Thyroid gland (tissue), 4 donors: ENCODE results near the gene CAST.

Experiments used
- POLR2A ChIP-seq, 2 donors: fragments of 450-650 bp; IDR thresholded peaks; one replicate each; pipeline ENCODE4 v1.6.1; 2017; ENCODE audit warnings: antibody characterized with exemption in 2 of 2, mild to moderate bottlenecking in 2 of 2, moderate library complexity in 1 of 2
- TF ChIP-seq, protein P1 (sequence below), 6 experiments: fragments of 200-600 bp in 3 of 6; fragments of 450-650 bp in 3 of 6; sonication (generic) in 3 of 6; IDR thresholded peaks; one replicate each; pipeline ENCODE4 v1.5.1; 2016 to 2019; ENCODE audit warnings: antibody characterized with exemption in 6 of 6, mild to moderate bottlenecking in 2 of 6, inconsistent platforms in 1 of 6, moderate library complexity in 1 of 6

DNA sequence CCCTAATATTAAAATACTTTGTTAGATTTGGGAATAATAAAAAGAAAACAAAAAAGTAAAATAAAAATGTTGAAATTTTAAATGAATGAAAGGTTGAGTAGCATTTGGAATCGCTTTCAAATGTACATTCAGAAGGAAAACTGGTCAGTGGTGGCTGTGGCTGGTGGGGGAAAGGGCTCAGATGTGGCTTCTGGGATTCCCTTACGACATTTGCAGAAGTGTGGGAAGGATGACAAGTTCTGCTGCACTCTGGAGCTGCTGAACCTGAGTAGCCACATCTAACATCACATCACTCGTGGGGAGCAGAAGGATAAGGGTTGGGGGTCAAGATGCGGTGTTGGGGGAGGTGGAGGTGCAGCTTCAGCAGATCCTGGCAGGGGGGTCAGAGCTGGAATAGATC is 25.6 kb upstream of the CAST start:
- TF ChIP-seq, protein P1, sequence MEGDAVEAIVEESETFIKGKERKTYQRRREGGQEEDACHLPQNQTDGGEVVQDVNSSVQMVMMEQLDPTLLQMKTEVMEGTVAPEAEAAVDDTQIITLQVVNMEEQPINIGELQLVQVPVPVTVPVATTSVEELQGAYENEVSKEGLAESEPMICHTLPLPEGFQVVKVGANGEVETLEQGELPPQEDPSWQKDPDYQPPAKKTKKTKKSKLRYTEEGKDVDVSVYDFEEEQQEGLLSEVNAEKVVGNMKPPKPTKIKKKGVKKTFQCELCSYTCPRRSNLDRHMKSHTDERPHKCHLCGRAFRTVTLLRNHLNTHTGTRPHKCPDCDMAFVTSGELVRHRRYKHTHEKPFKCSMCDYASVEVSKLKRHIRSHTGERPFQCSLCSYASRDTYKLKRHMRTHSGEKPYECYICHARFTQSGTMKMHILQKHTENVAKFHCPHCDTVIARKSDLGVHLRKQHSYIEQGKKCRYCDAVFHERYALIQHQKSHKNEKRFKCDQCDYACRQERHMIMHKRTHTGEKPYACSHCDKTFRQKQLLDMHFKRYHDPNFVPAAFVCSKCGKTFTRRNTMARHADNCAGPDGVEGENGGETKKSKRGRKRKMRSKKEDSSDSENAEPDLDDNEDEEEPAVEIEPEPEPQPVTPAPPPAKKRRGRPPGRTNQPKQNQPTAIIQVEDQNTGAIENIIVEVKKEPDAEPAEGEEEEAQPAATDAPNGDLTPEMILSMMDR (IDR thresholded peaks at IDR 0.05) = no peak
- no peak for TF ChIP-seq POLR2A (IDR thresholded peaks at IDR 0.05)
